Mesodermal cell (in vitro differentiated cells): ENCODE data around the gene CMIP.
A peak's percentile ranks its signal among the peaks of the same experiment; 100 is the strongest.

Experiments used
- H3K27ac ChIP-seq: 2 replicates; pipeline ENCODE4 v1.7.0; 2013; ENCODE audit warnings: mild to moderate bottlenecking, low read depth, low read length, moderate library complexity; ENCODE audit not compliant: severe bottlenecking
- H3K36me3 ChIP-seq: 2 replicates; pipeline ENCODE4 v1.7.1; 2013; ENCODE audit warnings: mild to moderate bottlenecking, low read length, moderate library complexity; ENCODE audit not compliant: control insufficient read depth, insufficient read depth
- H3K4me1 ChIP-seq: one replicate; pipeline ENCODE4 v1.7.1; 2013; ENCODE audit warnings: mild to moderate bottlenecking, low read length; ENCODE audit not compliant: insufficient read depth, control insufficient read depth, poor library complexity, severe bottlenecking
- H3K4me3 ChIP-seq: 2 replicates; pipeline ENCODE4 v1.7.0; 2013; ENCODE audit warnings: low read length, control low read depth, mild to moderate bottlenecking; ENCODE audit not compliant: insufficient read depth, poor library complexity, severe bottlenecking; ENCODE audit errors: extremely low read depth
- H3K9me3 ChIP-seq: 2 replicates; pipeline ENCODE4 v1.7.1; 2013; ENCODE audit warnings: mild to moderate bottlenecking, low read length, moderate library complexity; ENCODE audit not compliant: control insufficient read depth
- WGBS, 2 experiments: methylation state at CpG; one replicate each; pipeline ENCODE4 v1.1.5; 2013; ENCODE audit warnings: missing lambda C conversion rate in 2 of 2; ENCODE audit not compliant: insufficient coverage in 2 of 2; 5-methylcytosine and 5-hydroxymethylcytosine counted together

CMIP gene

DNA sequence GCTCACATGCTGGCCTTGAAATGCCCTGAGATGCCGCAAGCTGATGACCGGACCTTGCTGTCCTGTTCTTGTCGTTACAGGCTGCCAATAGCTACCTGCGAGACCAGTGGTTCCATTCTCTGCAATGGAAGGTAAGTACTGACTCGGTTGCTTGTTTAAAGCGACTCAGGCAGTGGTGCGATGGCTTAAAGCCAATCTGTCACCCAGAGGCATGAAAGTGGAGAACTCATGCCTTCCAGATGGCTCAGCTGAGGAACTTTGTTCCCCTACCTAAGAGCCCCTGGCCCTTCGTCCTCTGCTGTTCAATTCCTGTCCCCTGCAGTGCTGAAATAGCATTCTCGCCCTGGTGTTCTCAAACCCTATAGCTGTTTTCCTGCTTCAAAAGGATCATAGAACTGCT lies 176.2 kb downstream of the CMIP start:
- no peak overlapping the region for H3K4me3 ChIP-seq
- H3K36me3 ChIP-seq, result peaks cover 58% of the 10 kb centered on the region
- peaks cover 5% of the 10 kb centered on the region for H3K9me3 ChIP-seq
- H3K27ac ChIP-seq, result peak overlapping the region; percentile 36
- H3K4me1 ChIP-seq, result no peaks in the 10 kb centered on the region
- WGBS, 2 experiments, result 87 to 94% methylated on average over 9 of the region's 9 CpGs

DNA sequence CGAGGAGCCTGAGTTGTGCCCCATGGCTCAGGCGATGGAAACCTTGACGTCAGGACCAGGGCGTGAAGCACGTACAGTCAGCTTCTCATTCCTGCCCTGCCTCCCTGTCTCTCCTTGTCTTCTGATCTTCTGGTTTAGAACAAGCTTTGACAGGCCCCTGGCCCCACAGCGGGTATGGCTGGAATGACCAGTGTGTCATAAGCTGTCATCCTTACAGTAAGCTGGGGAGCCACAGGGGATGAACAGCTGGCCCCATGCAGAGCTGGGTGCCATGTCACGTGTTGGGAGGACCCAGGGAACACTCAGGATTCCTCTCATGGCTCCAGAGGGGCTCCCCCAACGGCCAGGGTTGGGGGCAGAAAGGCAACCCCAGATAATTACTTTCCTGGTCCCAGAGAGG lies 176.9 kb downstream of the CMIP start:
- Histone ChIP-seq H3K9me3 (peaks cover 5% of the 10 kb centered on the region), H3K36me3 (peaks cover 51% of the 10 kb centered on the region), H3K27ac (no peak overlapping the region), H3K4me3 (no peak overlapping the region), H3K4me1 (no peaks in the 10 kb centered on the region)
- WGBS, 2 experiments, result 91 to 97% methylated on average over 8 of the region's 8 CpGs

DNA sequence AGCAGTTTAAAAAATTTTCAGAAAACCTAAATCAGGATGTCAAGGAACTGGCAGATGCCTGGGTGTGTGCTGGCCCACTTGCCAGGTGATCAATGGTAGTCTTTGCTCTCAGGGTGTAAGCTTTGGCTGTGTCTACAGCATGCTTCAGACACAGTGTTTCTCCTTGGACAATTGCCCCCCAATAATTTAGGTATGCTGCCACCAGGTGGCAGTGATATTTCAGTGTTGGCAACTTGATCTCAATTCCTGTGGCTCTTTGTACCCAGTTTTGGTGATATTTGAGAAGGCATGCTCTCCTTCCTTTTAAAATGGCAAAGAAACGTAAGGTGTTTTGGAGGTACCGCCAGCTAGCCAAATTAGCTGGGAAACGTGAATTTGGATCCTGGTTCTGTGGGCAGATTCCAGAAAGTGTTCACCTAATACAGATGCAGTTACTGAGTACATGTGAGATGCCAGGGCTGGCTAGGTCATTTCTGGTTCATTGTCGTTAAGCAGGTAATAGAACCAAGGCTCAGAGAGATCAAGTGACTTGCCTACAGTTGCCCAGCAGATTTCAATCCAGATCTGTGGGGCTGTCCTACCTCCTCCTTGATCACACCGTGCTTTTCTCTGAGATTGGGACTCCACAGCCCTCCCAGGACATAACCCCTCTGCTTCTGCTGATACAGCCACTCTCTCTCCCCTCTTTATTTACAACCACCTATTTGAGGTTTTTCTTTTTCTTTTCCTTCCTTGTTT lies 178.9 kb downstream of the CMIP start:
- WGBS, 2 experiments, result 91% methylated on average over 5 of the region's 5 CpGs
- no peaks in the 10 kb centered on the region for H3K4me1 ChIP-seq
- H3K36me3 ChIP-seq, result peaks cover 31% of the 10 kb centered on the region
- H3K27ac ChIP-seq, result no peak overlapping the region
- no peak overlapping the region for H3K4me3 ChIP-seq
- no peaks in the 10 kb centered on the region for H3K9me3 ChIP-seq

DNA sequence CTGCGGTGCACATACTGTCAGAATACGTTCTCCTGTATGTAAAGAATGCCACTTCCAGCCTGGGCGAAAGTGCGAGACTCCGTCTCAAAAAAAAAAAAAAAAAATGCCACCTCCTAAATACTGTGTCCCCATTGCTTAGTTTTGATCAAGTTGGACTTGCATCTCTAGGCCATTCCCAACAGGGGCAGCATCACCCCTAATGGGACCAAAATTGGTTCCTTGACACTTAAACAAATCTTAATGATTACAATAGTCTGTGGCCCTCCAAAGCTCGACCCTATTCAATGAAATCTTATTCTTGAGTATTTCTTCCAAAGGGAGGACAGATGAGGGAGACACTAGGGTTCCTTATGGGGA lies 179.8 kb downstream of the CMIP start:
- Histone ChIP-seq H3K27ac (peak overlapping the region; percentile 57), H3K9me3 (no peaks in the 10 kb centered on the region), H3K4me3 (no peak overlapping the region), H3K36me3 (peaks cover 27% of the 10 kb centered on the region), H3K4me1 (no peaks in the 10 kb centered on the region)
- WGBS, 2 experiments, result 95 to 97% methylated on average over 5 of the region's 6 CpGs

DNA sequence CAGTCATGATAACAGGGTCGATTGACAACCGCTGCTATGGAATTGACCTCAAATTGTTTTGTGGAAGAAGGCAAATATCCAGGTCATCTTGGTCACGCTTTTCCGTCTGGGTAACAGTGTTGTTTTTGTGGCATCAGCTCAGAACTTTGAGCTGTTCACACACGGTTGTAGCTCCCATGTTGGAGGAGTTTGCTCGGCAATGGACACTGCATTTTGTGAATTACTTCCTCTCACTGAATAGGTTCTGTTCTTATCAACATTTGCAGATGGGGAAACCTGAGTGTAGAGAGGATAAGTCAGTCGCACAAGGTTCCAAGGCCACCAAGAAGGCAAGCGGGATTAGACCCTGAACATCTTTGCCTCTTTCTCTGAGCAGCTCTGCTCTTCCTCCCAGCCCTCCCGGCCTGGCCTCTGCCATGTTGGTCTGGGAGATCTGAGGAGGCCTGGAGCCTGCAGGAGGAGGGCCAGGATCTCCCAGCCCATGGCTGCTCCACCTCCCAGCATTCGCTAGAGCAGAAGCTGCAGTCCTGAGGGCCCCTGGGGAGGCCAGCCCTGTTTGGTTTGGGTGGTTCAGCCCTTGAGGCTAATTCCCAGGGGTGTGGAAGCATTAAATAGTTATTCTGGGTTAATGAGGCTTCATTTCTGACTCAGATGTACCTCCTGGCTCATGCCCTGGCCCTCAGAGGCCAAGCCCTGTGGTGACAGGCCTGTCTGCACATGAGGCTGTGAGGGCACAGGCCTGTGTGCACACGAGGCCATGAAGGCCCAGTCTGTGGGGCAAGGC lies 180.3 kb downstream of the CMIP start:
- H3K27ac ChIP-seq, result peak overlapping the region; percentile 57
- WGBS, 2 experiments, result 91 to 93% methylated on average over 9 to 10 of the region's 11 CpGs

DNA sequence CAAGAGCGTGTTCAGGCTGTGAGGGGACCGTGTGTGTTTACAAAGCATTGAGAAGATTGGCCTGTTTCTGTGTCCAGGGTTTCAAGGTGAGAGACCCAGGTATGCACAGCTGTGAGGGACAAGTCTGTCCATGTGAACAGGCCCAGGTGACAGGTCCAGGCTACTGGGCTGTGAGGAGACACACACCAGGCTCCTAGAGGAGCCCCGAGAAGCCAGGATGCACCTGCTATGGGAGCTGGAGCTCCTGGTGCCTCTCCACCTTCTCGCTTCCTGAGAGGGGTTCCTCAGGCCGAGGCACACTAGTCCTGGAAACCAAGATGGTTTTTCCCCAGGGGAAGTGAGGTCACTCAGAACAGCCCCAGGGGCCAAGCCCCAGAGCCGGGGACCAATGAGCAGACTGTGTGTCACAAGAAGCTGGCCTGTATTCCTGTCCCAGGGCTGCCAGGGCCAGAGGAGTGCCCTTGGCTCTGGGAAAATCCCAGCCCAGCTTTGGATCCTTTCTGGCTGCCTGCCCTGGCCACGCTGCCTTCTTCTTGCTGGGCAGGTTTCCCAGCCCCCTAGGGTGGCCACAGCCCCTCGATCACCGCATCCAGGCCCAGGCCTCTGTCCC lies 181.0 kb downstream of the CMIP start:
- Histone ChIP-seq H3K4me3 (no peak overlapping the region), H3K27ac (peak overlapping the region; percentile 6), H3K9me3 (no peaks in the 10 kb centered on the region), H3K36me3 (peaks cover 17% of the 10 kb centered on the region), H3K4me1 (peaks cover 3% of the 10 kb centered on the region)
- WGBS, 2 experiments, result 96 to 98% methylated on average over 9 of the region's 9 CpGs

More for the DNA sequence above, 180.3 kb downstream of the CMIP start:
- no peak overlapping the region for H3K4me3 ChIP-seq
- no peaks in the 10 kb centered on the region for H3K4me1 ChIP-seq
- H3K36me3 ChIP-seq, result peaks cover 22% of the 10 kb centered on the region
- H3K9me3 ChIP-seq, result no peaks in the 10 kb centered on the region

DNA sequence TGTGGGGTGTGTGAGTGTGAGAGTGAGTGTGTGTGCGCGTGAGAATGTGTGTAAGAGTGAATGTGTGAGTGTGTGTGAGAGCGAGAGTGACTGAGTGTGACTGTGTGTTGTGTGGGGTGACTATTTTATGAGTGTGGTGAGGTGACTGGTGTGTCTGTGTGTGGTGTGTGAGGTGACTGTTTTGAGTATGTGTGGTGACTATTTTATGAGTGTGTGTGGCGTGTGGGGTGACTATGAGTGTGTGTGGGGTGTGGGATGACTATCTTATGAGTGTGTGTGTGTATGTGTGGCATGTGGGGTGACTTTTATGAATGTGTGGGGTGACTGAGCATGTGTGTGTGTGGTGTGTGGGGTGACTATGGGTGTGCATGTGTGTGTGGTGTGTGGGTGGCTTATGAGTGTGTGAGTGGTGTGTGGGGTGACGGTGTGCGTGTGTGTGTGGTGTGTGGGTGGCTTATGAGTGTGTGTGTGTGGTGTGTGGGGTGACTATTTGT lies 181.6 kb downstream of the CMIP start:
- WGBS, 2 experiments, result 93 to 98% methylated on average over 5 to 6 of the region's 6 CpGs
- Histone ChIP-seq H3K4me3 (no peak overlapping the region), H3K27ac (peak overlapping the region; percentile 6), H3K4me1 (peaks cover 8% of the 10 kb centered on the region), H3K36me3 (peaks cover 11% of the 10 kb centered on the region), H3K9me3 (no peaks in the 10 kb centered on the region)

DNA sequence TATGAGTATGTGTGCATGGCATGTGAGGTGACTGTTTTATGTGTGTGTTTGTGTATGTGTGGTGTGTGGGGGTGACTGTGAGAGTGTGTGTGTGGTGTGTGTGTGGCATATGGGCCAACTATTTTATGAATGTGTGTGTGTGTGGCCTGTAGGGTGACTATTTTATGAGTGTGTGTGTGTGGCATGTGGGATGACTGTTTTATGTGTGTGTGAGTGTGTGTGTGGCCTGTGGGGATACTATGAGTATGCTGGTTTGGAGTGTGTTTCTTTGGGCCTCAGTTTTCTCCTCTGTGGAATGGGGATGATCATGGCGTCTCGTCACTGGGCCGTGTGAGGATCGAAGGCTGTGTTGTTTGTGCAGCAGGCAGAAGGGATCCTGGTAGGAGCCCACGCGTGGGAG lies 182.4 kb downstream of the CMIP start:
- Histone ChIP-seq H3K36me3 (peaks cover 4% of the 10 kb centered on the region), H3K4me3 (no peak overlapping the region), H3K4me1 (peaks cover 15% of the 10 kb centered on the region), H3K27ac (no peak overlapping the region), H3K9me3 (no peaks in the 10 kb centered on the region)
- 96 to 100% methylated on average over 2 to 4 of the region's 6 CpGs for WGBS, 2 experiments

DNA sequence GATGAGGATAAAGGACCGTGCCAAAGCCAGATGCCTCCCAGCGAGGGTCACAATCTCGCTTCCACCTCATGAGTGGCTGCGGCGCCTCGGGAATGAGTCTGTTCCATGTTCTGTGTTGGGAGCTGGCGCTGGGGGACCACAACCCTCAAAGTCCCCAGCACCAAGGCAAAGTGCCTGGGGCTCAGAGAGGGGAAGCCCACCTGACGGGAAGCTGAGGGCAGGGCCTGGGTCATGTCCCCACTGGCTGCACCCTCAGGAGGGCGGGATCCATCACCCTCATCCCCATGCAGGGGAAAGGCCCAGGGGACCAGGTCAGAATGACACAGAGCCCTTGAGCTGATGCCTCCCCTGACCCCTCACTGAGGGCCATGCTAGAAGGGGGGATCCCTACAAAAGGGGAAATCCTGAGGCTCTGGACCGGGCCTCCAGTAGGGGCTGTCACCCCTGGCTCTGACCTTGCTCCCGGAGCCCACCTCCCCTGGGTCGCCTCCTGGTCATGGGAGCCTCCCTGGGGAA lies 183.2 kb downstream of the CMIP start:
- no peaks in the 10 kb centered on the region for H3K9me3 ChIP-seq
- no peak overlapping the region for H3K27ac ChIP-seq
- H3K4me3 ChIP-seq, result no peak overlapping the region
- H3K36me3 ChIP-seq, result no peaks in the 10 kb centered on the region
- WGBS, 2 experiments, result 94% methylated on average over 9 to 11 of the region's 12 CpGs
- H3K4me1 ChIP-seq, result peaks cover 23% of the 10 kb centered on the region

DNA sequence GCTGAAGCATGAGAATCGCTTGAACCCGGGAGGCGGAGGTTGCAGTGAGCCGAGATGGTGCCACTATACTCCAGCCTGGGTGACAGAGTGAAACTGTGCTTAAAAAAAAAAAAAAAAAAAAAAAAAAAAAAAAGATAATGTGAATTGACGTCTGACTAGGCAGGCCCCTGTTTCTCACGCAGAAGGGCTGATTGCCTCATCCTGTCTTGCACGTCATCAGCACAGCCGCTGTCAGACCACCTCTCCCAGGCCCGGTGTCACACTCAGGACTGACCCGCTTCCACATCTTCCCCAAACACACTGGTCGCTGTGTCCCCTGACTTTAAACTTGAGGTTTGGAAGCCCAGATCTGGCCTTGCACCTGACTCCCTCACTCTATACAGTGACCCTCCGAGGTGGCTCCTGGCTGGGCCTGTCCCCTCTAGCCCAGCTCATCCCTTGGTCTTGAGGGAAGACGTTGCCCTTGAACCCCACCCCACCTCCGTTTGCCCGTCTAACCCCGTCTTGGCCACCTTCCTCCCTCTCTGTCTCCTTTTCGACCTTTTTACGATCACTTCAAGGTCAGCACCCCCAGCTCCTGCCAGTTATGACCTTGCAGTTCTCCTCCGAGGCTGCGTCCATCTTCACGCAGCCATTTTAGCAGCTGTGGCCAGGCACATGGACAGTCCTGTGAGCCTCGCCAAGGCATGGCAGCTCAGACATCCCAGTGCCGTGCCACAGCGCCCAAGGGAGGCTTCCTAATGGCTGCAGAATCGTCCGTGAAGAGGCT lies 184.6 kb downstream of the CMIP start:
- Histone ChIP-seq H3K4me3 (no peak overlapping the region), H3K4me1 (peaks cover 37% of the 10 kb centered on the region), H3K27ac (no peak overlapping the region), H3K36me3 (no peaks in the 10 kb centered on the region), H3K9me3 (no peaks in the 10 kb centered on the region)
- WGBS, 2 experiments, result 95 to 97% methylated on average over 26 of the region's 26 CpGs
